HFFc6 (cell line): ENCODE data around the gene DPYSL4. TPM values are rescaled to one million over a fixed set of nuclear protein-coding genes. Genes with fewer than 3 reads are reported as not detected.

Experiments used
- DNase-seq: peaks from one replicate; pipeline ENCODE4 v3.0.0-alpha.2; 2018
- H3K27ac Mint-ChIP-seq: 2 replicates; pipeline ENCODE4 v1.8.0; 2020; ENCODE audit warnings: mild to moderate bottlenecking, mixed read lengths
- H3K27me3 Mint-ChIP-seq: 2 replicates; pipeline ENCODE4 v1.8.0; 2021; ENCODE audit warnings: mild to moderate bottlenecking, moderate library complexity, mixed read lengths; ENCODE audit not compliant: insufficient read depth
- H3K36me3 Mint-ChIP-seq: 2 replicates; pipeline ENCODE4 v1.8.0; 2021; ENCODE audit warnings: low read depth, mixed read lengths
- H3K4me1 Mint-ChIP-seq: 2 replicates; pipeline ENCODE4 v1.8.0; 2020; ENCODE audit warnings: low read depth, mixed read lengths
- H3K4me3 Mint-ChIP-seq: 2 replicates; pipeline ENCODE4 v1.8.0; 2020; ENCODE audit warnings: mild to moderate bottlenecking, moderate library complexity, mixed read lengths
- H3K9me3 Mint-ChIP-seq: 2 replicates; pipeline ENCODE4 v1.8.0; 2020; ENCODE audit warnings: mild to moderate bottlenecking, mixed read lengths
- CTCF ChIP-seq: fragments of 200-600 bp; sonication (generic); IDR thresholded peaks from 2 replicates; pipeline ENCODE4 v1.5.0; 2021; ENCODE audit warnings: antibody characterized with exemption, mild to moderate bottlenecking
- total RNA-seq, 6 experiments: library from RNA; stranded (reverse); fragmentation: NEBNext Ultra II Directional; extraction: Animal tissue kit (Norgen Biotek cat#: 25700); gene quantifications; 2 replicates in 1 of 6; 3 replicates in 5 of 6; pipeline ENCODE4 v1.2.3, GENCODE V29; 2021

DPYSL4 gene
- total RNA-seq, 6 experiments from 2014 or later, result 0.13 to 2.4 (median 0.34) TPM

GRCh38 chr10:132144086-132144485 lies 42.7 kb upstream of the DPYSL4 start:
- no peak for TF ChIP-seq CTCF
- no peaks in the 10 kb centered on the region for H3K36me3 Mint-ChIP-seq
- no peaks in the 10 kb centered on the region for H3K9me3 Mint-ChIP-seq
- H3K27ac Mint-ChIP-seq, result no peak overlapping the region
- H3K27me3 Mint-ChIP-seq, result peaks cover 11% of the 10 kb centered on the region
- DNase-seq, result no peak
- no peak overlapping the region for H3K4me3 Mint-ChIP-seq
- no peaks in the 10 kb centered on the region for H3K4me1 Mint-ChIP-seq

- no peaks in the 10 kb centered on the region for H3K36me3 Mint-ChIP-seq
- H3K4me3 Mint-ChIP-seq, result no peak overlapping the region
- no peaks in the 10 kb centered on the region for H3K9me3 Mint-ChIP-seq
- H3K27me3 Mint-ChIP-seq, result peaks cover 11% of the 10 kb centered on the region
- H3K4me1 Mint-ChIP-seq, result no peaks in the 10 kb centered on the region
- no peak overlapping the region for H3K27ac Mint-ChIP-seq
- no peak for TF ChIP-seq CTCF
- no peak for DNase-seq
Measured at GRCh38 chr10:132145002-132145401, 41.7 kb upstream of the DPYSL4 start.

GRCh38 chr10:132145521-132146185 lies 41.1 kb upstream of the DPYSL4 start:
- no peak for TF ChIP-seq CTCF
- Mint-ChIP-seq H3K4me1 (no peaks in the 10 kb centered on the region), H3K36me3 (no peaks in the 10 kb centered on the region), H3K4me3 (no peak overlapping the region), H3K27ac (no peak overlapping the region), H3K9me3 (no peaks in the 10 kb centered on the region), H3K27me3 (peaks cover 11% of the 10 kb centered on the region)
- DNase-seq, result no peak

- no peak for TF ChIP-seq CTCF
- no peak for DNase-seq
- H3K27me3 Mint-ChIP-seq, result peaks cover 11% of the 10 kb centered on the region
- no peaks in the 10 kb centered on the region for H3K9me3 Mint-ChIP-seq
- H3K36me3 Mint-ChIP-seq, result no peaks in the 10 kb centered on the region
- H3K27ac Mint-ChIP-seq, result no peak overlapping the region
- no peaks in the 10 kb centered on the region for H3K4me1 Mint-ChIP-seq
- no peak overlapping the region for H3K4me3 Mint-ChIP-seq
Measured at GRCh38 chr10:132146271-132146671, 40.5 kb upstream of the DPYSL4 start.

- H3K4me1 Mint-ChIP-seq, result no peaks in the 10 kb centered on the region
- no peaks in the 10 kb centered on the region for H3K9me3 Mint-ChIP-seq
- no peak for TF ChIP-seq CTCF
- no peak for DNase-seq
- no peaks in the 10 kb centered on the region for H3K36me3 Mint-ChIP-seq
- H3K4me3 Mint-ChIP-seq, result no peak overlapping the region
- no peak overlapping the region for H3K27ac Mint-ChIP-seq
- peaks cover 11% of the 10 kb centered on the region for H3K27me3 Mint-ChIP-seq
Measured at GRCh38 chr10:132146941-132147915, 39.5 kb upstream of the DPYSL4 start.
